HepG2 (cell line): ENCODE results near the gene BET1L. TPM values are rescaled to one million over a fixed set of nuclear protein-coding genes. Genes with fewer than 3 reads are reported as not detected.

Experiments used
- ATF5 ChIP-seq: sonication (generic); formaldehyde crosslinking; IDR thresholded peaks from 2 replicates; pipeline ENCODE4 v1.4.0; 2020; ENCODE audit warnings: mild to moderate bottlenecking, low read depth, missing genetic modification reagents
- ATRX ChIP-seq: sonication (generic); formaldehyde crosslinking; IDR thresholded peaks from 2 replicates; pipeline ENCODE4 v1.4.0; 2020; ENCODE audit warnings: missing genetic modification reagents, borderline replicate concordance
- BCL6 ChIP-seq: IDR thresholded peaks from 2 replicates; pipeline ENCODE4 v1.6.1; 2016; ENCODE audit warnings: missing genetic modification reagents, missing compliant biosample characterization
- CERS6 ChIP-seq: sonication (generic); formaldehyde crosslinking; IDR thresholded peaks from 2 replicates; pipeline ENCODE4 v1.5.0; 2020; ENCODE audit warnings: missing genetic modification reagents
- EED ChIP-seq: sonication (generic); formaldehyde crosslinking; IDR thresholded peaks from 2 replicates; pipeline ENCODE4 v1.5.0; 2020; ENCODE audit warnings: mild to moderate bottlenecking, missing genetic modification reagents
- GATAD1 ChIP-seq: IDR thresholded peaks from 2 replicates; pipeline ENCODE4 v1.6.1; 2016; ENCODE audit warnings: missing genetic modification reagents, missing compliant biosample characterization
- HMGXB3 ChIP-seq: sonication (generic); formaldehyde crosslinking; IDR thresholded peaks from 2 replicates; pipeline ENCODE4 v1.4.0; 2020; ENCODE audit warnings: missing genetic modification reagents, borderline replicate concordance
- IKZF1 ChIP-seq: fragments of 450-650 bp; IDR thresholded peaks from 2 replicates; pipeline ENCODE4 v1.7.1; 2016
- MATR3 ChIP-seq: sonication (generic); formaldehyde crosslinking; IDR thresholded peaks from 2 replicates; pipeline ENCODE4 v1.4.0; 2020; ENCODE audit warnings: missing genetic modification reagents
- MXI1 ChIP-seq: IDR thresholded peaks from 3 replicates; pipeline ENCODE4 v1.6.1; 2012; ENCODE audit warnings: low read depth, low read length, inconsistent platforms, borderline replicate concordance
- PRDM4 ChIP-seq: sonication (generic); formaldehyde crosslinking; IDR thresholded peaks from 2 replicates; pipeline ENCODE4 v1.9.0; 2021; ENCODE audit warnings: missing genetic modification reagents, borderline replicate concordance
- RBM39 ChIP-seq: fragments of 200-400 bp; formaldehyde crosslinking; IDR thresholded peaks from one replicate; pipeline ENCODE4 v1.6.1; 2018; ENCODE audit warnings: antibody characterized with exemption, mild to moderate bottlenecking, low read depth, low read length; ENCODE audit not compliant: poor library complexity, severe bottlenecking
- RNF2 ChIP-seq: fragments of 450-650 bp; conservative IDR thresholded peaks from 2 replicates; pipeline ENCODE4 v1.6.1; 2016; ENCODE audit warnings: low read depth
- TAF15 ChIP-seq: fragments of 200-400 bp; formaldehyde crosslinking; IDR thresholded peaks from one replicate; pipeline ENCODE4 v1.6.1; 2018; ENCODE audit warnings: mild to moderate bottlenecking, low read depth, low read length; ENCODE audit not compliant: poor library complexity, severe bottlenecking
- TCF12 ChIP-seq, 2 experiments: fragments of 450-650 bp in 1 of 2; sonication (generic) in 1 of 2; formaldehyde crosslinking in 1 of 2; IDR thresholded peaks; 2 replicates each; pipeline versions ENCODE4 v1.6.1 to v1.8.0; 2017 to 2022; ENCODE audit warnings: antibody characterized with exemption in 1 of 2, mild to moderate bottlenecking in 1 of 2, missing genetic modification reagents in 1 of 2, moderate library complexity in 1 of 2
- TSC22D2 ChIP-seq: sonication (generic); formaldehyde crosslinking; IDR thresholded peaks from 2 replicates; pipeline ENCODE4 v1.5.1; 2020; ENCODE audit warnings: missing genetic modification reagents, mild to moderate bottlenecking, borderline replicate concordance
- ZNF557 ChIP-seq: sonication (generic); formaldehyde crosslinking; IDR thresholded peaks from 2 replicates; pipeline ENCODE4 v1.4.0; 2020; ENCODE audit warnings: missing genetic modification reagents
- ZNF607 ChIP-seq: sonication (generic); formaldehyde crosslinking; IDR thresholded peaks from 2 replicates; pipeline ENCODE4 v1.5.1; 2020; ENCODE audit warnings: missing genetic modification reagents, mild to moderate bottlenecking, borderline replicate concordance
- ZNF766 ChIP-seq: sonication (generic); formaldehyde crosslinking; IDR thresholded peaks from 2 replicates; pipeline ENCODE4 v1.5.0; 2020; ENCODE audit warnings: missing genetic modification reagents, borderline replicate concordance
- polyA plus RNA-seq, 8 experiments: library from polyadenylated mRNA; depleted of rRNA in 3 of 8; stranded (reverse) in 7 of 8; unstranded in 1 of 8; fragments of >200 nt; fragmentation: Illumina TruSeq in 4 of 8; extraction: Trizol in 4 of 8; gene quantifications; 2 replicates each; pipeline versions ENCODE4 v1.2.1 to v1.2.3, GENCODE V29; 2011 to 2016; ENCODE audit warnings: low read depth in 4 of 8, missing spikeins in 1 of 8, mixed read lengths in 1 of 8; ENCODE audit not compliant: insufficient read depth in 1 of 8
- total RNA-seq, 5 experiments: library from RNA; depleted of rRNA; stranded (reverse); fragments of >200 nt; fragmentation: Illumina TruSeq; extraction: Trizol; gene quantifications; 2 replicates each; pipeline ENCODE4 v1.2.3, GENCODE V29; 2016; ENCODE audit warnings: low read depth in 1 of 5

The BET1L gene
- total and polyA plus RNA-seq, 2 of the 13 experiments (the other 11 are each of a cell fraction or from before 2014, with no cell fraction given): 26.2 to 59.6 TPM

- TF ChIP-seq HMGXB3 (CRISPR knock-in tag) (no peak), CERS6 (CRISPR knock-in tag) (no peak), ZNF607 (no peak), TAF15 (no peak), MATR3 (CRISPR knock-in tag) (no peak), MXI1 (no peak), ZNF557 (CRISPR knock-in tag) (no peak), ATRX (CRISPR knock-in tag) (no peak), EED (no peak), GATAD1 (no peak), ATF5 (CRISPR knock-in tag) (0 out of 2 replicates have a peak, but pooled peaks have one; percentile 31), BCL6 (no peak), IKZF1 (no peak), RNF2 (0 out of 2 replicates have a peak, but pooled peaks have one; percentile 25), TCF12 (IDR thresholded peaks at IDR 0.05) (no peak), TCF12 (CRISPR knock-in tag; IDR thresholded peaks at IDR 0.05) (no peak), PRDM4 (CRISPR knock-in tag) (no peak), TSC22D2 (no peak), ZNF766 (CRISPR knock-in tag) (no peak), RBM39 (peak; percentile 45)
These were observed 532 bp downstream of the BET1L start (continued) for GRCh38 chr11:206526-207207.
